HG03159 (cell line): ENCODE results near the gene SNAPC4.

Experiments used
- ATAC-seq: cut with Tn5 transposase; IDR thresholded peaks from one replicate; pipeline ENCODE4 v1.9.1; 2021; ENCODE audit warnings: mild to moderate bottlenecking, moderate library complexity; ENCODE audit not compliant: unreplicated experiment

Gene SNAPC4

DNA sequence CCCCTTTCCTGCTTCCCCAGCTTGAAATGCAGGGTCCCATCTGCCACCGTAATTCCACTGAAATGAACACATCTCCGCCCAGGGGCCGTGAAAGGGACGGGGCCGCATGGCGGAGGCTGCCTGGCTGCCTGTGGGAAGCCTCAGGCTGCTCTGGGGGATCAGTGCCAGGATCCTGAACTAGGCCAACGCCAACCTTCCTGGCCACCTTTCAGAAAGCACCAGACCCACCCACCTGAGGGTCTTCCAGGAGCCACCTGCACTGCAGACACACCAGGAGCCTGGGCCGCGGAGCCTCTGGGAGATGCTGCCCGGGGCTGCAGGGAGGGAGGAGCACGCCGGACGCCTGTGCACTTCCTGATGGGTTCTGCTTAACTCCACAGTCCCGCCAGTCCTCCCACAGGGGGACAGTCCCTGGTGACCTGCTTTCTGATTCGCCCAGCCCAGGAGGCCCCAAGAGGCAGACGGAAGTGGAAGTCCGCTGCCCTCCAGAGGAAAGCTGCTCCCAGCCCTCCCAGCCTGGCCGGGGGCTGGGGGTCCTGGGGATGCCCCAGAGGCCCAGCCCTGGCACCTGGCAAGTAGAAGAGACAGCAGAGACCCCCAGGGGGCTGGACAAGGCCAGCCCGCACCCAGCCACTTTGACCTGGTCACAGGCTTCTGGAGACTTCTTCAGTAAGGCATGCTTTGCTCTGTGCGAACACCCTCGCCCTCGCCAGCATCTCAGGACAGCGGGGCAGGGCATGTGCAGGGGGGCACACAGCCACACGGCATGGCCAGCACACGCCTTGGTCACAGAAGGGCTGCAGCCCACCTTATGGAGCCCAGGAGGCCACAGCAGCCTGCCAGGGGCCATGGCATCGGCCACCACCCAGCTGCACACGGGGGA, 26.4 kb downstream of the SNAPC4 start, which contains the start of gene CARD9:
Gene CARD9, minus strand, starts transcription at position 370 of the 883 bp plus-strand sequence. CDS start 1,591 bp downstream, outside the sequence.
- no peak for ATAC-seq

GRCh38 chr9:136372561-136373299, 27.2 kb downstream of the SNAPC4 start:
- ATAC-seq, result no peak

DNA sequence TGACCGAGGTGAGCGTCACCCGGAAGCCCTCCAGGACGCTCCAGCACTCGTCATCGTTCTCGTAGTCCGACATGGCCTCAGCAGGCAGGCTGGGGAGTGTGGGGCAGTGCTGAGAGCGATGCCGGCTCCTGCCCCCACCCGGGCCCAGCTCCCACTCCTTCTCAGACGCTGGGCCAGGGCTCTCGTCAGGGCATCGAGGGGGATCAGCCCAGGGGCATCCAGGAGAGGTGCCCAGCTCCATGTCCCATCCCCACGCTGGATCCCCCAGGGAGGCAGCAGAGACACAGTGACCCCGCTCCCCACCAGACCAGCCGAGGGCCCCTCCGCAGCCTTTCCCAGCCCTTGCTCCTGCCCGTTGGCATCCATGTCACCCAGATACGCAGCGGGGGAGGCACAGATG, 28.0 kb downstream of the SNAPC4 start:
- no peak for ATAC-seq

- no peak for ATAC-seq
Observed at GRCh38 chr9:136371533-136371880, 28.5 kb downstream of the SNAPC4 start.

GRCh38 chr9:136370687-136371532, 29.1 kb downstream of the SNAPC4 start:
- no peak for ATAC-seq

DNA sequence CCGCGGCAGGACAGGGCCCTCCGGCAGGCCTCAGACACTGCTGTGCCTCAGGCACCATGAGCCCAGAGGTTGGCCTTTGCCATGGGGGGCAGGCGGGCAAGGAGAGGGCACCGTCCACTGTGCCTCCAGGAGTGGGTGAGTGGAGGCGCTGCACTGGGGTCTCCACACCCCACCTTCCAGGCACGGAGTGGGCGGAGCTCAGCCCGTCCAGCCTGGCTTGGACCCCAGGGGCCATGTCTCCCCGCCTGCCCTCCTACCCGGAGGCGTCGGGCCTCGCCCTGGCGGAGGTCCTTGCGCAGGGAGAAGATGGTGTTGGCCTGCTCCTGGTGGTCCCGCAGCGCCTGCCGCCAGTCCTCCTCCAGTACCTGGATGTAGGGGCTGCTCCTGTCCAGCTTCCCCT, 29.9 kb downstream of the SNAPC4 start:
- no peak for ATAC-seq

- no peak for ATAC-seq
Observed at GRCh38 chr9:136368190-136368589, 31.8 kb downstream of the SNAPC4 start.

DNA sequence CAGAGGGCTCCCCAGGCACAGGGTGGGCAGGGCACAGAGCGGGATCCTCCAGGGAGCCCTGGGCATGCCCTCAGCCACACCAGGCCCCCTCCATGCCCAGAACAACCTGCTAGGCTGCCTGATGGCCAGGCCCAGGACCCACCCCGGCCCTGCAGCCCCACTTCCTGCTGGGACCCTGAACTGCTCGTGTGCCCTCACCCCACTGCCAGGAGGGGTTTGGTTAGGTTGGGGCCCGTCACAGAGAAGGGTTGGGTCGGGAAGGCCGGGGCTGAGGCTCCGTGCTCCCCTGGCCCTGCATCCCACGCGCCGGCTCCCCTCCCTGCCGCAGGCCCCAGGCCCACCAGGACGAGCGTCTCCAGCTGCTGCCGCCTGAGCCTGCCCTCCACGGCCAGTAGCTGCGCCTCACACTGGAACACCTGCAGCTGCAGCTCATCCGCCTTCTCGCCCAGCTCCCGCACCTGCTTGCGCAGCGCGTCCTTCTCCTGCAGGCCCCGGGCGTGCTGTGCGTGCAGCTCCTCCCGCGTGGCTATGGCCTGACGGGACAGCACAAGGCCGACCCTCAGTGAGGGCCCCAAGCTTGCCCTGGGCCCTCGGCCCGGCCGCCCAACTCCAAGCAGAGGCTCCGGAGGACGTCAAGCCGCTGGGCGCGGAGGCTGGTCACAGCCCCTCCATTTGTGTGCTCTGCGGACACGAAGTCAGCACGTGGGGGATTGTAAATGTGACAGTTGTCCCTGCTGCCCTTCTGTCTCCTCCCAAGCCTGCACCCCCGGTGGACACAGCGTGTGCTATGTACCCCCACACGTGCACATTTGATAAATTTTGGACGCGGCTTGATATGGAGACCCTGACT, 32.4 kb downstream of the SNAPC4 start:
- no peak for ATAC-seq

- no peak for ATAC-seq
Observed at GRCh38 chr9:136366826-136367225, 33.1 kb downstream of the SNAPC4 start.

GRCh38 chr9:136365775-136366222, 34.2 kb downstream of the SNAPC4 start:
- no peak for ATAC-seq

DNA sequence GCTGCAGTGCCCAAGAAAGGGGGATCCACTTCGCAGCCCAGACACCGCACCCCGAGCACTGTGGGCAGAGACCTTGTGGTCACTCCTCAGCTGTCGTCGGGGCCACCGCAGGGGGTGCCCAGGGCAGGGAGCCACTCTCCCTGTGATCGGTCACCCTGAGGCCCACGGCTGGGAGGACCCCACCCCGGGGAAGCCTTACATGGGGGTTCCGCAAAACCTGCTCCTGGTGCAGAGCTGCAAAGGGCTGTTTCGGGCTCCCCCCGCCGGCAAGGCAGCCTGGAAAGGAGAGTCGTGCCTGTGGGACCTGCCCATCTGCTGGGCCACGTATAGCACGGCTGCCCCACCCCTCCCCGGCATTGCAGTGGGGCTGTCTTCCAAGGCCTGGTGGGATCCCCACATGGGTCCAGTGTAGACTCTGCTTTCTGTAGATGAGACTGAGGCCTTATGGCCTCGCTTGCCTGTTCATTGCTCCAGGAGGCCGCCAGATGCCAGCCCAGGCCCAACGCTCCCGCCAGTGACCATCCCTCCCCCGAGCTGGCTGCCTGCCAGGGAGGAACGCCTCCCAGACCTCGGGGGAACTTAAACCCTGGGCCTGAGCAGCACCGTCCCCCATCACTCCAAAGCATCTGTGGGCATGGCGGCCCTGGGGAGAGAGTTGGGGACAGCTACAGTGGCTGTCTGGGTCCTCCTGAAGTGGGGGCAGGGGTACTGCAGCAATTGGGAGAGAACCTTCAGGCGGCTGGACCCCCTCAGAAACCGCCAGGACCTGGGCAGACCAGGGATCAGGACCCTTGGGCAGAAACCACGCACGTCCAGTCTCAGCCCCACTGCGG, 34.8 kb downstream of the SNAPC4 start:
- no peak for ATAC-seq

DNA sequence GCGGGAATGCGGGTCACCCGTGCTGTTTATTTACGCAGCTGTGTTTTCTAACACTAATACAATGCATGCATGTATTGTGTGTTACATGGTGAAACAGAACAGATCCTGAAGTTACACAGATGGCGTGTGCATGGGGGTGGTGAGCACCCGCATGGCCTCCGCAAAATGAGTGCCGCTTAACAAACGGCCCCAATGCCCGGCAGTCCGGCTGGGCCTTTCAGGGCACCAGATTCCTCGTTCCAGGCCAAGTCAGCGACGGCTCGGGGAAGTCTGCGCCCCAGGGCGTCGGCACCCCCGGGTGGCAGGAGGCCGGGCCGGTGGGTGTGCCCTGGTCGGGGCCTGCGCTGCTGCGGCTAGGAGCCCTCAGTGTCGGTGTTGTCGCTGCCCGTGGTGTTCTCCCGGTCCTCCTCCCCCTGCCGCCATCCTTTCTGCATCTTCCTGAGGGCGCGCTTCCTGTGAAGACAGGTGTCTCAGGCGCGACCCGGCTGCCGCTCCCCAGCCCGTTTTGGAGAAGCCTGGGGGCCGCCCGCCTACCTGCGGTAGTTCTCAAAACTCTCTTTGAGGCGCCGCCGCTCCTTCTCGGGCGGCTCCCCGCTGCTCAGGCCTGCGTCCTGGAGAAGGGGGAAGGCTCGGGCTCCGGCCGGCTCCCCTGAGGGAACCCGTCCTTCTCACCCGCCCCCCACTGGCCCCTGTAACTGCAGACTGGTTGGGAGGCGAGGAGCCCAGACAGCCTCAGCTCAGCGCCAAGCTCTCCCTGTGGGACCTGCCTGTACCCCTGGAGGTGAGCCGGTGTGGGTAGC, 35.8 kb downstream of the SNAPC4 start:
- ATAC-seq, result no peak

GRCh38 chr9:136363106-136363948, 36.6 kb downstream of the SNAPC4 start, which contains the start of gene DNLZ:
Gene DNLZ (minus strand): TSS chr9:136363744. CDS start chr9:136363714, 30 bp downstream.
- peak; percentile 77 for ATAC-seq

- ATAC-seq, result no peak
Observed at GRCh38 chr9:136362450-136362784, 37.6 kb downstream of the SNAPC4 start.

GRCh38 chr9:136361754-136362449, 38.1 kb downstream of the SNAPC4 start:
- ATAC-seq, result no peak

- ATAC-seq, result no peak
Observed at GRCh38 chr9:136361047-136361753, 38.8 kb downstream of the SNAPC4 start.
